ENCODE results near the gene TMEM62.
A peak's percentile ranks its signal among the peaks of the same experiment; 100 is the strongest.
"Not testable (repeated sequence)": the region's sequence is repeated elsewhere in the genome, so short reads cannot be mapped to it uniquely, and the experiment has no call there.

TMEM62 gene

DNA sequence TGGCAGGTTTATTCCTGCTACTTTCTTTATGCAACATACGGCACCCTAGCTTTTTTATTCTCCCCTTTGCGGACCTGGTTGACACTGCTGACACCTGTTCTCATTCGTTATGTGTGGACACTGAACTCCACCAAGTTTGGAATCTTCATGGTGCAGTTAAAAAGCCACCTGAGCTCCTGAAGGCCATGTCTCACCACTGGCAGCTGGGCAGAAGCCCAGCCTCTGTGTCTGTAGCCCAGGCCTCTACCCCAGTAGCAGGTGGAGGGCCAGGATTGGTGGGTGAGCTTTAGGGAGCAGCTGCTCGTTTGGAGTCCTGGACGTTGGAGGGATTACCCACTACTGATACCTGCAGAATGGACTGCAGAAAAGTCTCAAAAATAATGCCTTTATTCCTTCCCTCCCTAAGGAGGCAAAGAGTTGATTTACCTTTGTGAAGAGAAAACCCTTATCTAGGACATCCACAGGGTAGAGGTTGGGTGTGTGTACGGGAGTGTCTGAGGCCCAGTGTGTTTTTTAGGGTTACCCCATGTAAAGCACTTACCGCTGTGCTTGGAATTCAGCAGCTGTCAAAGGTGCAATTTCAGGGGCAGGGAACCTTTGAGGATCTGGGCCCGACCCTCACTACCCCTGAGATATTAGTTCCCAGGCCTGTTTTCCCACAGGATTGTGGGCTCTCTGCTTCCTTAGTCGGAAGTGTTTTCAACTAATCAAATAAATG, 51.2 kb downstream of the TMEM62 start:
- DNase-seq = no peak

DNA sequence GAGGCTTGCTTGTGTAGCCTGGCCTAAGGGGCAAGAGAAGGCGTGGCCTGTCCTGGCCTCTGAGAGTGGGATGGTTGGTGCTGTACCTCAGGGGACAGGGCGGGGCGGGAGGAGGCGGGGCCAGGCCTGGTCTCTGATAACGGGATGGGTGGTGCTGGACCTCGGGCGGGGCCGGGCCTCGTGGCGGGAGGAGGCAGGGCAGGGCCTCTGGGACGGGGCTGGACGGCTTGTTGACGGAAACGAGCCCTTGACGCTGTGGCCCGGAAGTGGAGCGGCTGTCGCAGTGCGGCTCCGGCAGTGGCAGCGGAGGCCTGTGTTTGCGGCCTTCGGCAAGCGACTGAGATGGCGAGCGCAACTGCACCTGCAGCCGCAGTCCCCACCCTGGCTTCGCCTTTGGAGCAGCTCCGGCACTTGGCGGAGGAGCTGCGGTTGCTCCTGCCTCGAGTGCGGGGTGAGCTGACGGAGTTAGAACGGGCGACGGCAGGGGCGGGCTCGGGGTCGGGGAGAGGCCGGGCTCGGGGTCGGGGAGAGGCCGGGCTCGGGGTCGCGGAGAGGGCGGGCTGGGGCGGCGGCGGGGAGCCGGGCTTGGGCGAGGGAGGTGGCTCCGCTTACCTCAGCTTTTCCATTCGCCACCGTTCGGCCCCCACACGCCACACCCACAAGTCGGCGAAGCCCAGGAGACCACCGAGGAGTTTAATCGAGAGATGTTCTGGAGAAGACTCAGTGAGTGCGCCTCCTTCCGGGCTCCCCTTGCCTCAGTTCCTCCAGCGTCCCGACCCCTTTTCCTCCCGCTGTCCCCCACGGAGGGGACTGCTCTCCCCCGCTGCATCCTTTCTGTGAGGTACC, 52.0 kb downstream of the TMEM62 start, which contains the start of gene CCNDBP1:
Gene CCNDBP1, plus strand, starts transcription at position 247 of the 846 bp plus-strand sequence. Its CDS starts 96 bp downstream, at position 343.
- DNase-seq = peak; percentile 91

DNA sequence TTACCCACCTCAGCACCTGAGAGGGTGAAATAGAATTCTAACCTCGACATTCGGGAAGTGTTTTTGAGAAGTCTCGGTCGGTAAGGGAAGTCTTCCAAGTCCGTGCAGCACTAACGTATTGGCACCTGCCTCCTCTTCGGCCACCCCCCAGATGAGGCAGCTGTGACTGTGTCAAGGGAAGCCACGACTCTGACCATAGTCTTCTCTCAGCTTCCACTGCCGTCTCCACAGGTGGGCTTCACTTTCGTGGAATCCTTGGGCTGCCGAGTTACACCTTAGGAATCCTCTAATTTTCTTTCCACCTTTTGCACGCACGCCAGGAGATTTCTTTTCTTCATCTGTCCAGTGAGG, 52.6 kb downstream of the TMEM62 start:
- DNase-seq = no peak

DNA sequence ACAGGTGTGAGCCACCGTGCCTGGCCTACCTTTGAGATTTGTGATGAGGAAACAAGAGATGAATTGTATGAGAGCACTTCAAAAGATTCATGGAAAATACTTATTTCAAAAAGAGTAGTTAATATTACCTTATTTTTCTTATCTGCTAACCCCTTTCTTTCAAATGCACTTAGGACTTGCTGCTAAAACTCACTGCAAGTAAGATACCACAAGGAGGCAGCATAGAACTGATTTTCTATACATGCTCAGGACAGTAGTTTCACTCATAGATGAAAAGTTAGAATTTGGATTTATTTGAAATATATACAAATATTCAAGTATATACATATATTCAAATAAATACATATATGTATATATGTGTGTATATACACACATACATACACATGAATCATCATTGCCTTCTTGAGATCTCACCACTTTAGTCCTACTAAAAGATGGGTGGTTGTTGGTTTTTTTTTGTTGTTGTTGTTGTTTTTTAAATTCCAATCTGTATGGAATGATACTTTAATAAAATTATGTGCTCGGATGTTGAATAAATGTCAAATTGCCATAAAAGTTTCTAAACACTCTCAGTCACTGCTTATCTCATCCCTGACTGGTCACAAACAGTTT, 54.3 kb downstream of the TMEM62 start:
- DNase-seq = no peak

DNA sequence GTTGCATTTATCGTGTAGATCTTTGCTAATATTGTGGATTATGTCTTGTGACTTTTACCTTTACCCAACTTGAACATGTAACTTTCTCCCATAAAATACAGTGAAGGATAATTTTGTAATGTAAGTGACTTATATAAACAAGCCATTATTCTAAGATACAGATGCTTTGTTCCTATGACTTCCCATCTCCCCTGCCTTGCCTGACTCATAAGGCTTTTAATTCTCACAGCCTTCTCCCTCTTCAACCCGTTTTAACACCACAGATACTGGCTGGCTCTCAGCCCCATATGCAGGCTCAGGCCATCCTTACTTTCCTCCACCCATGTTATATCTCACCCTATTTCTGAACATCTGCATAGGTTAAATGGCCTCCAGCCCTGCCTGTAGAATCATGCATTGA, 55.9 kb downstream of the TMEM62 start:
- DNase-seq = no peak

DNA sequence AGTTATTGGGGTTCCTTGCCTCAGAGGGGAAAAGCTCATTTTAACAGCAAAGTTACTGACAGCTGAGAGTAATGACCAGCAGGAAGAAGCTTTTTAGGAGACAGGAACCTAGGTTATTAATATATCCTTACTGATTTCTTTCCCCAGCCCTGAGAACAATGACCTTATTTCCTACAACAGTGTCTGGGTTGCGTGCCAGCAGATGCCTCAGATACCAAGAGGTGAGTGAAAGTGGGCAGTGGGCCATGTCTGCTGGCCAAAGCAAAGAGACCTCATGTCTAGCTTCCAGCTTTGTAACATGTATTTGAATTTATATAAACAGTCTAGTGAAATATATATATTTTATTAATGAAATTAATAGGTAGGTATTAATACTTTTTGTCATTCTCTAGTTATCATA, 56.8 kb downstream of the TMEM62 start:
- DNase-seq = no peak

DNA sequence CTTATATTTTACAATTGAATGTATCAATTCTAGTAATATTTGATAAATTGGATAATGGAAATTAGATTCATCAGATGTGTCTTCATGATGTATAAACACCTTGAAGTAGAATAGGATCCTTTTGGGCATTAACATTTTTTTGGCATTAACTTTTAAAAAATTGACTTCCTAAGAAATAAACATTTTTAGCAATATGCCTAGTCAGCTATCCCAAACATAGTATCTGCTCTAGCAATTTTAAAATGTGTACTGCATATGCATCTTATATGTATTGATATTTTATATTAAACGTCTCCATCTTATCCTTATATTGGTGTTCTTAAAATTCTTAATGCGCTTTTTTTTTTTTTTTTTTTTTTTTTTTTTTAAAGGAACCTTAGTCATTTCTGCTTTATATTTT, 60.3 kb downstream of the TMEM62 start:
- no peak for DNase-seq

DNA sequence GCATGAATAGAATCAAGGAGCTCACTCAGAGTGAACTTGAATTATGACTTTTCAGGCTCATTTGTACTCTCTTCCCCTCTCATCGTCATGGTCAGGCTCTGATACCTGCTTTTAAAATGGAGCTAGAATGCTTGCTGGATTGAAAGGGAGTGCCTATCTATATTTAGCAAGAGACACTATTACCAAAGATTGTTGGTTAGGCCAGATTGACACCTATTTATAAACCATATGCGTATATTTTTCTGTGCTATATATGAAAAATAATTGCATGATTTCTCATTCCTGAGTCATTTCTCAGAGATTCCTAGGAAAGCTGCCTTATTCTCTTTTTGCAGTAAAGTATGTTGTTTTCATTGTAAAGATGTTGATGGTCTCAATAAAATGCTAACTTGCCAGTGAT, 61.4 kb downstream of the TMEM62 start:
- no peak for DNase-seq

DNA sequence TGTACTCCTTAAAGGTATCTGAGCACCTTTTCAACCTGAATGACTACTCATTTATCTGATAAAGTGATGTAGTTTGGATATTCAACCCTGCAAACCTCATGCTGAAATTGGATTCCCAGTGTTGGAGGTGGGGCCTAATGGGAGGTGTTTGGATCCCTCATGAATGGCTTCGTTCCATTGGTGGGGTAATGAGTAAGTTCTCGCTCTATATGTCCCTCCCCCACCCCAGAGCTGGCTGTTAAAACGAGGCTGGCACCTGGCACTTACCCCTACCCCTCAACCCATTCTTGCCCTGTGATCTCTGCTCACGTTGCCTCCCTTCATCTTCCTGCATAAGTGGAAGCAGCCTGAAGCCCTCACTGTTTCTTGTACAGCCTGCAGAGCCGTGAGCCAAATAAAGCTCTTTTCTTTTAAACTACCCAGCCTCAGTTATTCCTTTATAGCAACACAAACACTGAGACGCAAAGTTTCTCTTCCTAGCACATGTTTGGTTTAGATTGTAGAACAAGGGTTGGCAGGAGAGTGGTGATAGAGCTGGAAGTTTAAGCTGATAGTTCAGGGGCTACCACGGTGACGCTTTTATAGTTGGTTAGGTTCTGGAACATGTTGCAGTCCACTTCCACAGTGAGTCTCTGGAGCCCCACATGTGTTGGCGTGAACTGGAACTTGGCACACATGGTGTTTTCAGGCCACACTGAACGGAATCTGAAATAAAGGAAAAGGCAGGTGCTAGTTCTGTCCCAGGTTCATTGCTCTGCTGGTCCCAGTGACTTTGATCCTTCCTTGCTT, 63.6 kb downstream of the TMEM62 start:
- DNase-seq = no peak

DNA sequence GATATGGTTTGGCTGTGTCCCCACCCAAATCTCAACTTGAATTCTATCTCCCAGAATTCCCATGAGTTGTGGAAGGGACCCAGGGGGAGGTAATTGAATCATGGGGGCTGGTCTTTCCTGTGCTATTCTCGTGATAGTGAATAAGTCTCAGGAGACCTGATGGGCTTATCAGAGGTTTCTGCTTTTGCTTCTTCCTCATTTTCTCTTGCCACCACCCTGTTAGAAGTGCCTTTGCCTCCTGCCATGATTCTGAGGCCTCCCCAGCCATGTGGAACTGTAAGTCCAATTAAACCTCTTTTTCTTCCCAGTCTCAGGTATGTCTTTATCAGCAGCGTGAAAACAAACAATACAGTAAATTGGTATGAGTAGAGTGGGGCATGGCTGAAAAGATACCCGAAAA, 64.4 kb downstream of the TMEM62 start:
- DNase-seq = not testable (repeated sequence)

DNA sequence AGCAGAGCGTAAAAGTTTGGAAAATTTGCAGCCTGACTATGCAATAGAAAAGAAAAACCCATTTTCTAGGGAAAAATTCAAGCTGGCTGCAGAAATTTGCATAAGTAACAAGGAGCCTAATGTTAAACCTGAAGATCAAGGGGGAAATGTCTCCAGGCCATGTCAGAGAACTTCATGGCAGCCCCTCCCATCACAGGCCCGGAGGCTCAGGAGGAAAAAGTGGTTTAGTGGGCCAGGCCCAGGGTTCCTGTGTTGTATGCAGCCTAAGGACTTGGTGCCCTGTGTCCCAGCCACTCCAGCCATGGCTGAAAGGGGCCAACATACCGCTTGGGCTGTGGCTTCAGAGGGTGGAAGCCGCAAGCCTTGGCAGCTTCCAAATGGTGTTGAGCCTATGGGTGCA, 65.2 kb downstream of the TMEM62 start:
- not testable (repeated sequence) for DNase-seq

DNA sequence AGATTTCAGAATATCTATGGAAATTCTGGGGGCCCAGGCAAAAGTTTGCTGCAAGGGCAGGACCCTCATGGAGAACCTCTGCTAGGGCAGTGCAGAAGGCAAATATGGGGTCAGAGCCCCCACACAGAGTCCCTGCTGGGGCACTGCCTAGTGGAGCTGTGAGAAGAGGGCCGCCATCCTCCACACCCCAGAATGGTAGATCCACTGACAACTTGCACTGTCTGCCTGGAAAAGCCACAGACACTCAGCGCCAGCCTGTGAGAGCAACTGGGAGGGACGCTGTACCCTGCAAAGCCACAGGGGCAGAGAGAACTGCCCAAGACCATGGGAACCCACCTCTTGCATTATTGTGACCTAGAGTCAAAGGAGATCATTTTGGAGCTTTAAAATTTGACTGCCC, 65.6 kb downstream of the TMEM62 start:
- no peak for DNase-seq

DNA sequence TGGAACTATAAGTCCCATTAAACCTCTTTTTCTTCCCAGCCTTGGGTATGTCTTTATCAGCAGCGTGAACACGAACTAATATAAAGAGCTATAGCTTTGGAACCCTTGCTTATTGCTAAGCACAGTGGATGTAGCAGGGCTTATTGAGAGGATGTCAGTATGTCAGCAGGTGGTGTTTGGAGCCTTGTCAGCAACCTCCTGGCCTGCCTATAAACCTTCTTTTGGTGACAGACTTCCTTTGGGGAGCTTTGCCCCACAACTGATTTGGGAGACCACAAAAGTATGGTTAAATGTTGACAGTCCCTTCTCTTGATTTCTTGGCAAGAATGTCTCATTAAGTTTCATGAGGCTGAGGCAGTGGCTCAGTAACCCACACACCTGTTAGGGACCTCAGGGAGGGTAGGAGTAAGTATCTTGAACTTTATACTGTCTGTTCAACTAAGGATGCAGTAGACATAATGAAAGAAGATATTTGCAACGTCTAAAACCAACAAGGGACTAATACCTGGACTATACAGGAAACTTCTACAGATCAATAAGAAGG, 66.6 kb downstream of the TMEM62 start:
- DNase-seq = no peak

DNA sequence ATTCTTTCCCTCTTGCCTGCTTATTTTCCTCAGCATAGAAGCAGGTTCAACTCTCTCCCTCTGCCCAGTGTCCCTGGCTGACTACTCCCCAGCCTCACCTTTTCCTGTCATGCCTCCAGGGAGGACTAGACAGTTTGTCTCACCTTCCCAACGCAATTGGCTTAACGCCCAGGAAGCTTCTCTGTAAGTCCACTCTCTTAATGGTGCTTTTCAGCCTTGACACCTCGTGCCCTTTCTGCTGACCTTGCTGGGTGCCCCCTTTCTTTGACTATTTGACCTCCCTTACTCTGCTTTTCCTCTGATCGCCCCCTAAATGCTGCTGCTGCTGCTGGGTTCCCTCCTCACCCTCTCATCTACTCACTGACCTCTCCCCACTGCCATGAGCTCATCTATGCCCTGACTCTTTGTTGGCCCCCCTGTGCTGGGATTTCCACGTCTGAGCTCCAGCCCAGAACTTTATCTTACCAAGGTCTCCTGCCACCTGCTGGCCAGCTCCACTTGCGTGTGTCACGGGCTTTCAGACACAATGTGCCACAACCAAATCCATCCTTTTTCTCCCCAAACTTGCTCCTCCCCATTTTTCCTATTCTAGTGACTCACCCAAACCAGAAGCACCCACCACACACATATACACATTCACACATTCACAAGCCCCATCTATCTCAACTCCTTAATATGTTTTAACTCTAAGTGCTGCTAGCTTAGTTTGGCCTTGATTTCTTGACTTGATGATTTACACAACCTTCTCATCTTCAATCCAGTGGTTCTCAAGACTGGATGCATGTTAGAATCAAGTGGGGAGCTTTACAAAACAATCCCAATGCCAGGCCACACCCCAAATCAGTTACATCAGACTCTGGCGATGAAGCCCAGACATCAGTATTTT, 70.9 kb downstream of the TMEM62 start:
- DNase-seq = peak; percentile 47

DNA sequence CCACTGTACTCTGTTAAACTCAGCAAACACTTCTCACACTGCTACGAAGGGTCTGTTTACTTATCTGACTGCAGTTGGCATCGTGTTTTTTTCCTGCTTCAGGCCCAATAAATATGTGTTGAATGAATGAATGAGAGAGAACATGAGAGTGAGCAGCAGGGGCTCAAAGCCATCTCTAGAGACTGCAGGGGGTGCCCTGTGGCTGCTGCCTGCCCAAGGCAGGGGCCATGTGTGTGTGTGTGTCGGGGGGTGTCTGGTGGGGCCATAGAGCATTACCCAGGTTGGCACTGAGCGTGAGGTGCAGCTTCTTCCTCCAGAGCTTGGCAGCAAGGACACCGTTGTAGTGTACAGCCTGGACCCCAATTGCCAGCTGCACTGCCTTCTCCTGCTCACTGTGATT, 72.7 kb downstream of the TMEM62 start:
- no peak for DNase-seq

DNA sequence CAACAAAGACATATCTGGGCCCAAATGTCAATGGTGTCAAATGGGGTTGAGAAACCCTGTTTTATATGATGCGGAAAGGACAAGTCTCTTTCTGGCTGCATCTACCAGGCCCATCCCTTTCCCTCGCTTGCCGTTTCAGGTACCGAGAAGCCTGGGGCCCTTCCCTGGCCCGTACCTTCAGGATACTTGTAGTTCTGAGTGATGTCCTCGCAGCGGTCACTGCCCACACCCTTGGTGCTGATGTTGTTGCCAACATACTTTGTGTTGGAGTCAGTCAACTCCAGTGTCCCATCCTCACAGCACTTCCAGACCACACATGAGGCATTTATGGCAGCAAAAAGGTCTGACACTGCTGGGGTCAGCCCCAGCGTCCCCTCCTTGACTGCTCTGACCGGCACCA, 73.6 kb downstream of the TMEM62 start:
- DNase-seq = no peak

DNA sequence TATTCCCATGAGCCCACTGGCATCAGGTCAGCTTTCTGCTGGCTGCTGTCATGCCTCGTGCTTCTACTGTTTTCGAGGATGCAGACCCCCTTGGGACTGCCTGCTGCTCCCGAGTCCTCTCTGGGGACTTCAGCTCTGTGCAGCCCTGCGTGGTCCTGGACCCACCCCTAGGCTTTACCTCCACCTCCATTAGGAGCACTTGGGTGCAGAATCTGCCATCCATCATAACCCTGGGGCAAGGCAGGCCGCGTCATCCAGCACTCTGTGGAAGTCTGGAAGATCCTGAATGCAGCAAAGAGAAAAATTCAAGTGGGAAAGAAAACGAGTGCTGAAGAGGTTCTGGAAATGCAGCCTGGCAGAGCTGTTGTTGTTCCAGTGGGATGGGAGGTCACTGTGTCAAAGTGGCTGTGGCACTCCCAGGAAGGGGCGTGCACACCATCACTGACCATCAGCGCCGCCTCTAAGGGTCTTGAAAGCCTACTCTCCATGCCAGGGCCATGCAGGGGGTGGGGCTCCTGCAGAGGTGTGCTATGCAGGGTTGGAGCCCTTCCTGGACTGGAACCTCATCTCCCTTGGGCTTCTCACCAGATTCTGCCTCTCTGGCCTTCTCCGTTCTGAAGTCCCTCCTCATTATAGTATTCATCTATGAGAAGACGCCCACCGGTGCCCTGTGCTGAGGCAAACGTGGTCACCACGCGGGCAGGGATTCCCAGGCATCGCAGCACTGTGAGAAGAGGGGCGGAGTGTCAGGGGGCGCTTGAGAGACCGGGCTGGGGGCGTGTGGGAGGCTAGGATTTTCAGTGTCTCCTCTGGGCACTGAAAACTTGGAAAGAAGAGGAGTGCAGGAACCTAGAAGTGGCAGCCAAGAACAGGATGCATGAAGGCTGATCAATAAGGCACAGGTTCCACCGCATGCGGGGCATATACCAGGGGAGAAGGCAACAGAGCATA, 74.9 kb downstream of the TMEM62 start:
- DNase-seq = no peak

DNA sequence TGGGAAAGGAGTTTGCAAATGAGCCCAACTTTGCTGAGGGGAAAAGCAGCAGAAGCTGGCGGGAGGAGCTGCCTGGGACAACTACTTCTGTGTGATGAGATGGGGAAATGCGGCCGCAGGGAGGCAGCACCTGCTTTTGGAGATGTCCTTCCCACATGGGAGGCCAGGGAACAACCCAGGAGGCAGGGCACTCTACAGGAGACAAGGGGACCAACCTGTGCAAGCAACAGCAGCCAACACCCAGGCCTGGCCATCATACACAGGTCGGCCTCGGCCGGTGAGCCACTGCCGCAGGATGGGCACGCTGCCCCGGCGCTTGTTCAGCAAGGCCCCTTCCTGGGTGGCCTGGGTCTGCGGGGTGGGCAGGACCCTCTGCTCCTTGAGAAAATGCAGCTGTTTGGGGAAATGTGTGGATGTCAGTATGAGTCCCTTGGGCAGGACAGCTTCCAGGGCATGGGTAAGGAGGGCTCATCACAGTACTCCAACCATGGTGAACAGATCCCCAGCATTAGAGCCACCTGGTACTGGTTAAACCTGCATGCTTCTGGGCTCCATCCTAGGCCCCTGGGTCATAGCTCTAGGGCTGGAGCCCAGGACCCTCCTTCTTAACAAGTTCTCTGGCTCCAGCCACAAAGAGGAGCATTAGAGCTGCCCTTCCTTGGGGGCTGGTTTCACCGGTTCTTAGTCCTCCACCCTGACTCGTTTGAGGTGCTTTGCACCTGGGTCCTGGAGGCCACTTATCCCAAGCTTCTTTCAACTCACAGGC, 75.9 kb downstream of the TMEM62 start:
- no peak for DNase-seq

DNA sequence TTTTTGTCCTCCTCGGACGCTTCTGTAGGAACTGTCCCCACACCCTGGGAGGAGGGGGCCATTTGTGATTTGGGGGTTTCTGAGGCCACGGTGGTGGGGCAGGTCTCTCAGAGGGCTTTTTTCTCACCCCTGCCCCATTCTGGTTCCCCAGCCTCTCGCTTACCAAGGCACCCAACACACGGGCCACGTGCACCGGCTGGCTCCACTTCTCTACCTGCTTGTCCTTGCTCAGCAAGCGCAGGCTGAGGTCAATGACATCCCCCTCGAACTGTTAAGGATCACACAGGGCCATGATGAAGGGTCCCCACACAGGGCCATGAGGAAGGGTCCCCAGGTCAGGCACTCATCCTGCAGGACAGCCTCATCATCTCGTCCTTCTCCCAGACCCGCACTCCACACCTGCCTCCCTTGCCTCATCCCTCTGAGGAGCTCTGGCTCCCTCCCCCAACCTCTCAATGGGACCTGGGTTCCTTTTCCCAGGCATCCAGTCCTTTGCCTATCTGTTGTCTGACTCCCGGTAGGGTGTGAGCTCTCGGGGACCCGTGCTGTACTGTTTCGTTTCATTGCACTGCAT, 76.9 kb downstream of the TMEM62 start:
- no peak for DNase-seq
